ENCODE data around the gene KIT.

The KIT gene

DNA sequence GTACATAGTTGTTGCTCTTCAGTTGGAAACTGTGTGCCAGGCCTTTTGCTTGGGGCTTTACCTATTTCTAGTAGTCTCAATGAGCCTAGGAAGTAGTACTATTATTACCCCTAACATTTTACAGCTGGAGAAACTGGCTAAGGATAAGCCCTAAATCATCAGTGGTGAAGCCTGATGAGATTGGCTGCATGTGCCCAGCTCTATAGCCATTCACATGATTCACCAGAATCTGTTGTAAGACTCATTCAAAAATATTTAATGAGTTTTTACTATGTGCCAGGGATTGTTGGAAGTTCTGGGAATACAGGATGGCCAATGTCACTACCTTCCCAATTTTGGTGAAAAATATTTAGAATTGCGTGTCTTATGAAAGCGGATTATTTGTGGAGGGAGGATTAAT is 2.8 kb downstream of the KIT start:
- DNase-seq (ENCODE audit: low read depth in 2 of 2) = no peak

DNA sequence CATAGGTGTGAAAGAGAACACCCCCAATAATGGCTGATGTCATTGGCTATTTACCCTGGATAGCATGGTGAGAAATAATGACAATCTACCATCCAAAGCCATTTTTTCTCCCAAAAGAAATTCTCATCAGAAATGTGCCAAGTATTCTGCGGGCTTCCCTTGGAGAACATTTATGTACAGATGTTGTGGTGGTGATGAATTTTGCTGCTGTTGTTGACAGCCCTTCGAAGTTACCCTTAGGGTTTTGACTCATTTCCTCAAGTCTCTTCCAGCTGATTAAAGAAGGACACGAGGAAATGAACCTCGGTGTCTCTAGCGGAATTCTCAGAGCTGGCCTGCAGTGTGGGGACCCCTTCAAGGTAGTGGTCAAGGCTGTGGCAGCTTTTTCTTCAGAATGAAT is 3.4 kb downstream of the KIT start:
- DNase-seq (ENCODE audit: low read depth in 2 of 2) = no peak

DNA sequence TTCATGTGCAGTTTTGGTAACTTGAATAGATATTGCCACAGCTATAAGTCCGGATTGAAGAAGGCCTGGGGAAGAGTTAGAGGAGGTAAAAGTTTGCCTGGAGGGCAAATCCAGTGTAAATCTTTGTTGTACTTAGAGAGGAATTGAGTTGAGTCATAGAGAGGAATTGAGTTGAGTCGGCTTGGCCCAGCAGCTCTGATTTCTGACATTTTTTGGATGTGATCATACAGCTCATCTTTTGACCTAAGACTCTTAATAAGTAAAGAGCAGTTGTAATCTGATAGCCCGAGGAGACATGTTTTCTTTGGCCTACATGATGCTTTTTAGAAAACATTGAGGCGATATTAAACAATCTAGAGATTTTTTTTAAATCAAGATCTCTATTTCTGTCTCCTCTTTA is 3.9 kb downstream of the KIT start:
- no peak for DNase-seq (ENCODE audit: low read depth in 2 of 2)

DNA sequence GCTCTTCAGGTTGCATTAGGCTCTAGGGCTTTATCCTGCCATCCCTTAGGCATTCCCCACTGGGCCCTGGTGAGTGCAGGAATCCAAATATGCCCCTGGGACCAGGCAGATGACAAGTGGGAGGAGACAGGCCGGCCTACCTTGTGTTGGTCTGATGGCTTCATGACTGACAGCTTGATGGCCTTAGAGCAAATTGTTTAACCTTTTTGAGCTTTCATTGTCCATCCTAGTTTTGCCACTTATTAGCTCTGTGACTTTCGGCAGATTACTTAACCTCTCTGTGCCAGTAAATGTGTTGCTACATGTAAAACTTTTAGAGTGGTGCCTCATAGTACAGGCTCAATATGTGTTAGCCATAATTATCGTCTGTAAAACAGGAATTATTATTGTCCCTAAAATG is 4.4 kb downstream of the KIT start:
- no peak for DNase-seq (ENCODE audit: low read depth in 2 of 2)

DNA sequence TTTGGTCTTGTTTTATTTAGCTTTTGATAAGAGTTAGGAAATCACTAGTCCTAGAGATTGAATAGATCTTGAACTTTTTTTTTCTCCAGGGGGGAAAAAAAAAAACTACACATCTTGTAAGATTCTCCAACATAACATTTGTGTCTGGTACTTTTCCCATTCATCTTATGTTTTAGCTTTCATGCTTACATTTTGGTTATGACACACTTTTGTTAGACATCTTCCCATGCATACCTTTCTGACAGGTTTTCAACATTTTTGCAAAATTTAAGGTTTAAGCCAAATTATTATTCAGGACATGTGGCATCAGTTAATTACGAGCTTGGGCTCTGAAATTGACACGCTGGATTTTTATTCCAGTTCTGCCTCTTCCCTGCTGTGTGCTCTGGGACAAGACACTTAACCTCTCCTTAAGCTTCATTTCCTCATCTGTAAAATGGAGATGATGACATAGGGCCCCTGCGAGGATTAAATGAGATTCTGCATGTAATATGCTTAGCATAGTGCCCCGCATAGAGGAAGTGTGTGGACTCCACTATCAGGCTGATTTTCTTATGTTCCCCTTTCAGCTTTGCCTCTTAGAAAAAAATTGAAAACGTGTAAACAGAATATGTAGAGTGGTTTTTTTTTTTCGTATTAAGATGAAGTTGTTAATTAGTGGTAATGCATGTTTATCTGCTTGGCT is 5.3 kb downstream of the KIT start:
- no peak for DNase-seq (ENCODE audit: low read depth in 2 of 2)

DNA sequence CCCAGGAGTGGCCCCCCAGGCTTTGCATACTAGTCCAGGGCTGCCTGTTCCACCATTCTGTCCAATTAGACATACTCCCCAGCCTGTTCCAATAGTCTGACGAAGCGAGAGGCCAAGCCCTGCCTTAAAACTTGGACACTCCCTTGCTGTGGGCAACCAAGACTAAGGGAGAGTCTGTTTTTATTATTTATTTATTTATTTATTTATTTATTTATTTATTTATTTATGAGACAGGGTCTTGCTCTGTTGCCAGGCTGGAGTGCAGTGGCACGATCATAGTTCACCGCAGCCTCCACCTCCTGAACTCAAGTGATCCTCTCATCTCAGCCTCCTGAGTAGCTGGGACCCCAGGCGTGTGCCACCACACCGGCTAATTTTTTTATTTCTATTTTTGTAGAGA is 6.6 kb downstream of the KIT start:
- DNase-seq (ENCODE audit: low read depth in 2 of 2) = no peak

DNA sequence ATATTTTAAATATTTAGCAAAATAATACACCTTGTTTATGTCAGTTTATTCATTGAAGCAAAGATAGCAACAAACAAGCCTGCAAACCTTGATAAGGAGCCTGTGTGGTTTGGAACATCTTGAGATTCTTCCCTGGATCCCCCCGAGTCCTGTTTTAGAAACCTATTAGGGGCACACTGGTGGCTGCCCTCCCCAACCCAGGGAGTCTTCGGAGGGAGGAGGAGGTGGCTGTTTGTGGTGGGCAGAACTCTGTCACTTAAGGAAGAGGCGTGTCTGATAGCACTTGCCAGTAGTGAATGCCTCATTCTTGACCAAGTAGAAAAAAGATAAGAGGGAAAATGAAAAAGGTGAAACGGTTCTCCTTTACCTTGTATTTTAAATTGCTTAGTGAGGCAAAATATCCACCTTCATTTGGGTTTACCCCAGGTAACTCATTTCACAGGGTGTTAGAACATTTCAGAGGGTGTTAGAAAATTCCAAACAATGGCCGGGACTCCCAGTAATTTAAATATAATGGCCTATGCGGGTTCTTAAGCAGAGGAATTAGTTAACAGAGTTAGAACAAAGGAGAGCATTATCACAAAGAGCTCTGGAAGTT is 10.4 kb downstream of the KIT start:
- no peak for DNase-seq (ENCODE audit: low read depth in 2 of 2)

DNA sequence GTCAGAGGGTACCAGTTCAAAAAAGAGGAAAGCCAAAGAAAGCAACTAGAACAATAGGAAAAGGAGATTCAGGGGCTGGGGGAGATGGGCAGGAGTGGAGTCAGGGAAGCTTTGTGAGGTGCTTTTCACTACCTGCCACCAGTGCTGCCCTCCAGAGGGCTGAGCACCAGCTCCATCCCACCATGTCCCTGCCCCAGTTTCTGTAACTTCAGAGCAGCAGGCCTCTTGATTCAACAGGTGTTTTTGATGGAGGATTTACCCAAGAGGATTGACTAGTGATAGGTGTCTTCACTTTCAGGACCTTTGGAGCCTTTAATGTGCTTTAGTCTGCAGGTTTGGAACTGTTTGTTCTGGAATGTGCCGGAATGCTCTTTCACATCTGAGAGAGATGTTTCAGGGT is 12.1 kb downstream of the KIT start:
- no peak for DNase-seq (ENCODE audit: low read depth in 2 of 2)

DNA sequence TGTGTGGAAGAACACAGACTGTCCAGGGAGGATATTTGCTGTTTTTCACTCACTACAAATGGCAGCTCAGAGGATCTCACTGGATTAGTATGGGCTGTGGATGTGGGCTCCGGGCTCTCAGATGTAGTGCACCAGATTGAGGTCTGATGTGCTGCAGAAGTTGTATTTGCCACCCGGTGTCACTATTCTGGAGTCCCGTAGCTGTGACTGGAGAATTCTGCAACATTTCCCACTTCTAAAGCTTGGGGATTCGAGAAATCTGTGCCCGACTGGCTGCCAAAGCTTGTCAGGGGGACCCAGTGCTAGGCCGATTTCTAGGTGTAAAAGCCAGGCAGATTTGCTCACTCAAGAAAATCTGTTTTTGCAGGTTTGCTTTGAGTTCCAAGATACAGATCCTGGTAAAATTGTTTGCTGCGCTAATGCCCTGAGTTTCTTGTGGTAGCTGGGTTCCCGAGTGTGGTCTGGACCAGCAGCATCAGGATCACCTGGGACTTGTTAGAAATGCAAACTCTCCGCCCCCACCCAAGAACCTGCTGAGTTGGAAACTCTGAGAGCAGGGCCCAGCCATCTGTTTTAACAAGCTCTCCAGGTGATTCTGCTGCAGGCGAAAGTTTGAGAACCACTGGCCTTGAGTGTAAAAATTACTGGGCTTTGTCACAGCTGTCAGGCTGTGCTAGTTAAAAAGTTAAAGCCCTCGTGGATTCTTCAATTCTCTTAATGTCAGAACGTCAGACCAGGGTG is 18.1 kb downstream of the KIT start:
- DNase-seq (ENCODE audit: low read depth in 2 of 2) = no peak

DNA sequence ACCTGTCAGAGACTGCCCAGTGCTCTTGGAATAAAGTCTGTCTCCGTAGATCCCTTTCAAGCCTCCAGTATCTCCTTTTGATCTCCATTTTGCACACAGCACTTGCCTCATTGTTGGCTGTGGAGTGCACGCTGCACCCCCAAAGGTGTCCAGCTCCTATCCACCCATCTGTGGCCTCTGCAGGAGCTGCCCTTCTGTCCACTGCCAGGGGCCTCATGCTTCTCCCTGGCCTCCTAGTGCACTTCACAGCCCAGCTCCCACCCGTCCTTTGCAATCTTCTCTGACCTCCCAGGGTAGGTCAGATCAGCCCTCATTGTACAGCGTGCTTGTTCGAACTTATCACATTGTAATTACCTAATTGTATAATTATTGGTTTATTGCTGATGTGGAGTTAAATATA is 18.9 kb downstream of the KIT start:
- DNase-seq (ENCODE audit: low read depth in 2 of 2) = no peak

DNA sequence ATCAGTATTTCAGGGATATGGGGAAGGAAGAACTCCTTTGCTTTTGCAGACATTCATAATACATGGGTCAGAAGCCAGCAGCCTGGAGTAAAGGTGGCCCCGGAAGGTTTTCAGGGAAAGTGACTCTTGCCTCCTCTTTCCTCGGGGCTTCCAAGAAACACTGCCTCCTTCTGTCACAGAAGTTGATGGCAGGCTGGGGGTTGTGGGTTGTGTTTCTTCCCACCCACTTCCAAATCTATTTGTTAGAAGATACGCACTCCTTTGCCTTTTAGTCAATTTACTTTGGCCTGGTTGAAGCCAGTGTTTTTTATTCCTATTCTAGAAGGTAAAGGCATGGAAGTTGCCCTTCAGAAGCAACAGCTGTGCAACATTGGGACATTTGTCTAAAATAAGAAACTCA is 19.7 kb downstream of the KIT start:
- no peak for DNase-seq (ENCODE audit: low read depth in 2 of 2)

DNA sequence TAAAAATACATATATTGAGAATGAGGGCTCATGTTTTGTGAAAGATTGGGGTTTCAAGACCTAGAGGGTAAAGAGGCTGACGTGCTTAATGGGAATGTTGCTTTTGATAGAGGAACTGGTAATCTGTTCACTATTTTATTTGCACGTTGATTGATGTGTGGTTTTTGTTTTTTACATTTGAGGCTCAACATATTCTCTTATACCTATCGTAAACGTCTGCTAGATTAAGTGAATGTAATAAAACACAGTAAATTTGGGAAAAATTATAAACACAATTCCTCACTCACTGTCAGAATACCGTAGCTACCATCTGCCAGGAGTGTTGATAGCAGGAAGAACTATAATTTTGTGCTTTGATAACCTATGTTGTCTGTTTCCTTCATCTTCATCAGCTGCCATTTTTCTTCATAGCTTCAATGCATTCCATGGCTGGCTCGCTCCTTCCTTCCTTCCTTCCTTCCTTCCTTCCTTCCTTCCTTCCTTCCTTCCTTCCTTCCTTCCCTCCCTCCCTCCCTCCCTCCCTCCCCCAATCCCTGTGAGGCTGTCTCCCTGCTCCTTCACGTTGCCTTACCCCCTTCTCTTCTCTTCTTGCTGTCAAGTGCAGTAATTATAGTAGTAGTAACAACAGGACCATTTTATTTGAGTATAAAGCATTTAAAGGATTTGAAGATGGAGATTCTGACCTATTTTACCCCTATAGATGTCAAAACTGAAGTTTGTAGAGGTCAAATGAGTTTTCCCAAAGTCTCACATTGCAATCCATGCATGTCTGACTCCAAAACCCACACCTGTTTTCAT is 20.3 kb downstream of the KIT start:
- no peak for DNase-seq (ENCODE audit: low read depth in 2 of 2)

DNA sequence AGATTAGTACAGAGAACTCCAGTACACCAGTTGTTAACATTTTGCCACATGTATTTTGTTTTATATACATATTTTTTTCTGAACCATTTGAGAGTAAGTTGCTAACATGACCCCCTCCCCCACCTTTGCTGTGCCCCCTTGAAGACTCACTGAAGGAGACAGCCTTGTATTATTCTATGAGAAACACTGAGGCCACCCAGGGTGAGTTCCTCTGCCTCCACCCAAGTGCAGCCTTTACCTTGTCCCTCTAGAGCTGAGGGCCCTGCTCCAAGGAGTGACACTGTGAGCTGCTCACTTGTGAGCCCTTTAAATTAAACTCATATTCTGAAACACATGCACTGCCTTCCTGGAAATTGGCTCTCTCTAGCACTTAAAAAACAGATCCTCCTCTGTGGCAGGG is 21.1 kb downstream of the KIT start:
- no peak for DNase-seq (ENCODE audit: low read depth in 2 of 2)

DNA sequence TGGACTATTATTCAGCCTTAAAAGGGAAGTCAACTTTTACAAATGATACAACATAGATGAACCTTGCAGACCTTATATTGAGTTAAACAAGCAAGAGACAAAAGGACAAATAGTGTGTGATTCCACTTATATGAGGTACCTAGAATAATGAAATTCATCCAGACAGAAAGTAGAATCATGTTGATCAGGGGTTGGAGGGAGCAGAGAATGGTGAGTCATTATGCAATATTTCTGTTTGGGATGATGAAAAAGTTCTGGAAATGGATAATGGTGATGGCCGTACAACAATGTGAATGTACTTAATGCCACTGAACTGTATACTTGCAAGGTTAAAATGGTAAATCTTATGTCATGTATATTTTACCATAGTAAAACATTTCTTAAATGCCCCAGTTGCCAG is 22.1 kb downstream of the KIT start:
- DNase-seq (ENCODE audit: low read depth in 2 of 2) = no peak

DNA sequence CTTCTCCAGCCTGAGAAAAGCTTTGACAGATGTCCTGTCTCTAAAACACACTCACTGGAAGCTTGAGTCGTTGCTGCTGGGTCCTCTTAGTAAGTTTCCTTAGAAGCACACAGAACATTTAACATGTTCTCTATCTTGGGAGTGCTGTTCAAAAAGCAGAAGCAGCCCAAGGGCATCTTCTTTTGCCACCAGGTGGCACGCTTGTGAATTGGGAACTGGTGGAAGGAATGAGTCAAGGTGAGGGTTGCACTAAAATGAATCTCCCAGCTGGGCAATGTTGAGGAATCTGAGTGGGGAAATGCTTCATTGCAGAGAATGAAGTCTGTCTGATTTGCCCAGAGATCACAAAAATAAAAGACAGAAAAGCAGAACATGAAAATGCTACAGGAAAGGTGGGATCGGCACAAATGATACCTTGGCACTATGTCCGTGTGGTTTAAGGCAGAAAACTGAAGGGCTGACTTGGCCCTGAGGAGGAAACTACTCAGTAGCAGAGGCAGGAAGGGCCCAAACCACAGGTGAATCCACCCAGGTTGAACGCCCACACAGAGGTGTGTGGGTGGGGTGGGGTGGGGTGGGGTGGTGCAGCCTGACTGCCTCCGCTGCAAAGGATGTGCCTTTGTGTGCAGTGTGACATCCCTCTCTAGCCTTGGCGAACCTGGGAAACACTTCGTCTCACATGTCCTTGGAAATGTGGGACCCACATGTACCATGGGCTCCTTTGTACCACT is 26.0 kb downstream of the KIT start:
- peak; percentile 21 to 43 for DNase-seq (ENCODE audit: low read depth in 2 of 2)

DNA sequence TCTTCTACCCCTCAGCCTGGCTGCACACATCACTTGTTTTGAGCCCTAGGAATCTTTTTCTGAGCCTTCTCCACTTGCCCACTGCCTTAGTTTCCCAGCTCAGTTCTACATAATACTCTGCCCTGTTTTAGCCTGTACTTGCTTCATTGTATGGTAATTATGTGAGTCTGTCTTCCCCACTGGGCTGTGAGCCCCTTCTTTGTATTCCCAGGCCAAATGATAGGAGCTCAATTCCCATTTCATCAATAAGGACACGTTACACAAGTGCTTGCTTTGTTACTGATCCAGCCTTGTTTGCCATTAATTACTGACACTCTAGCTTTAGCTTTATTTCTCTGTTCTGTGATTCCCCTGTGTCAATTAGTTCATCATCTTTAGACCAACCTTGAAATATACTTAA is 28.1 kb downstream of the KIT start:
- no peak for DNase-seq (ENCODE audit: low read depth in 2 of 2)

DNA sequence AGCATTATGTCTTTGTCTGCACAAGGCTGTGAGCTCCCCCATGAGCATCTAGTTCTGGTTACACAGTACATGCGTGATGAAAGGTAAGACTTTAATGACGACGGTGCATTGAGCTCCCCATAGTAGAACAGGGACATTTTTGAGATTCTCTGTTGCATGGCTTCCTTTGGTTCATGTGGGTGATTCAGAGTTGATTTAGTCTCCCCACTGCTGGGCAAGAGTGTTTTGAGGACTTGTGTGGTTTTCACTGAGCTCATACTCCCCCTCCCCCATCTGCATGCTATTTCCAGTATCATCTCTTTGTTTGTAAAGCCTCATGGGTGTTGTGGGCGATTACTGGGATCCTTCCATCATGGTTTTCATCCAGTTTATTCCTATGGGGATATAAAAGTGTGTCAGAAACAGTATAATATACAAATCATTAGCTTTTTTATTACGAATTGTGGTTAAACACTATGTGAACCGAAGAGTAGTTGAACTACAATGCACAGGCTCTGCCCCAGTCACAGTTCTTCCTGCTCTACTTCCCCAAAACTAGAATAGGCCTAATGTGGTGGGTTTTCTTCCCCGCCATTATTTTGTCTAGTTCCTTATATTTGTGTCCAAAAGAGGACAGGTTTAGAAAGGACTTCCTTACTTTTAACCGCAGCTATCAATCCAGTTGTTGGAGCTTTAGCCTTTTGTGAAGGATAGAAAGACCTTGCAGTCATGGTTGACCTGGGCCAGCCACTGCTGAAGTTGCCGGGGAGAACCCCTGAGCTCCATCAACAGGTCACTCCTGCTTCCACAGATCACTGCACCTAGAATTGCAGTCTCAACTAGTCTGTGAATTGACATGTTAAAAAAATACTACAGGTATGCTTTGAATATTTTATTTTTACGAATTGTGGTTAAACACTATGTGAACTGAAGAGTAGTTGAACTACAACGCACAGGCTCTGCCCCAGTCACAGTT is 30.4 kb downstream of the KIT start:
- no peak for DNase-seq (ENCODE audit: low read depth in 2 of 2)

DNA sequence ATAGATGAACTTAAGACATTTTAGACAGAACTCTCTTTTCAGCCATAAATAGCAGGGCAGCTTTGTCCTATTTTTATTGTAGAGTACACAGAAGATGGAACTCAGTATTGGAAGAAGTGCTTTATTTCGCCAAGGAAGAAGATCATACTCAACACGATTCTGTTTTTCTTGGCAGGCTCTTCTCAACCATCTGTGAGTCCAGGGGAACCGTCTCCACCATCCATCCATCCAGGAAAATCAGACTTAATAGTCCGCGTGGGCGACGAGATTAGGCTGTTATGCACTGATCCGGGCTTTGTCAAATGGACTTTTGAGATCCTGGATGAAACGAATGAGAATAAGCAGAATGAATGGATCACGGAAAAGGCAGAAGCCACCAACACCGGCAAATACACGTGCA is 37.6 kb downstream of the KIT start:
- no peak for DNase-seq (ENCODE audit: low read depth in 2 of 2)

DNA sequence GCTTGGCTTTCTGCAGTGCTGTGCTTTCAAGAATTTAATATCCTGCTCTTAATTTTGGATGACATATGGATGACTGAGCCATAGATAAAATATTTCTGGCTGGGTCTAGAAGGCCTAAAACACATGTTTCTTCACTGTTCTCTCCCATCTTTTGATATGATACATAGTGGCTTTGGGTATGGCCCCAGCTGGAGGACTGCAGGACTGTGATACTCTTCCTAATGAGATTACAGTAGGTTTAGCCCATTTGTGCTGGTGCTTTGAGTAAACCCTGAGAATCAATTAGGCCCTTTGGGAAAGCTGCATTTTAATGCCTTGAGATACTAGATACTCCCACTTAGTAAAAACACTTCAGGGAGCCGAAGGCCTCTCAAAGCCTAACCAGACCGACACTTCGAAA is 38.0 kb downstream of the KIT start:
- no peak for DNase-seq (ENCODE audit: low read depth in 2 of 2)

DNA sequence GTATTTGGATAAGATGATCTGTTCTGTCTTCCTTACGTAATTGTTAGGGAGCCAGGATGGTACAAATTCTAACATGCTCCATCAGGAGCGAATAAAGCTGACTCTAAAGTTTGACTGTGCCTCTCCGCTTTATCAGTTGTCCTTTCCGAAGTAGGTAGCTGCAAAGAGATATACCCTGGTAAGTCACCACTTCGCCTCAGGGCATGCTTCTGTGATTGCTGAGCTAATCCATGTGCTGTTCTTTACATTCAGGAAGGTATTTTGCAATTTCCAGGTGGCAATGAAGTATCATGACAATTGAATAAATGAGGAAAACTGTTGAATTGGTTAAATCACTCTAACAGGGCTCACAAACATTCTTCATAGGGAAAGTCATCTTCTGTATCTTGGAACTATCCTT is 38.9 kb downstream of the KIT start:
- no peak for DNase-seq (ENCODE audit: low read depth in 2 of 2)

DNA sequence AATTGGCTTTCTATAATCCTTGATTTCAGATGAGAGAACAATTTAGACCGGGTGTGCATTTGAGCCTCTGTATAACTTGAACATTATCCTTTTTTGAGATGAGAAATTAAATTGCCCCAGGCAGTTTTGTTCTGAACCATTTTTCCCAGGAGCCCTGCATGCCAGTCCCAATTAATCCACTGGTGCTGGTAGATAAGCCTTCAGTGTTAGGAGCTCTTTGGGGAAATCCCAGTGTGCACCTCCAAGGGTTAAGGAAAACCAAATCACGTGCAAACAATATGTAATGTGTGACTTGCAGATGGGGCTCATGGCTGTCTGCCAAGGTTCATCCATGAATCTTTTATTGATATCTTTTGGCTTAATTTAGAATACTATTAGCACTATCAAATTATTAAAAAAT is 43.2 kb downstream of the KIT start:
- no peak for DNase-seq (ENCODE audit: low read depth in 2 of 2)

All from stimulated activated CD4-positive, alpha-beta T cell treated with anti-CD3 and anti-CD28 coated beads, Interleukin-12 subunit alpha, Interleukin-12 subunit beta, amount 100 ng/mL, for 24 hours (primary cell).